ENCODE measurements around the gene THOP1.

The THOP1 gene

DNA sequence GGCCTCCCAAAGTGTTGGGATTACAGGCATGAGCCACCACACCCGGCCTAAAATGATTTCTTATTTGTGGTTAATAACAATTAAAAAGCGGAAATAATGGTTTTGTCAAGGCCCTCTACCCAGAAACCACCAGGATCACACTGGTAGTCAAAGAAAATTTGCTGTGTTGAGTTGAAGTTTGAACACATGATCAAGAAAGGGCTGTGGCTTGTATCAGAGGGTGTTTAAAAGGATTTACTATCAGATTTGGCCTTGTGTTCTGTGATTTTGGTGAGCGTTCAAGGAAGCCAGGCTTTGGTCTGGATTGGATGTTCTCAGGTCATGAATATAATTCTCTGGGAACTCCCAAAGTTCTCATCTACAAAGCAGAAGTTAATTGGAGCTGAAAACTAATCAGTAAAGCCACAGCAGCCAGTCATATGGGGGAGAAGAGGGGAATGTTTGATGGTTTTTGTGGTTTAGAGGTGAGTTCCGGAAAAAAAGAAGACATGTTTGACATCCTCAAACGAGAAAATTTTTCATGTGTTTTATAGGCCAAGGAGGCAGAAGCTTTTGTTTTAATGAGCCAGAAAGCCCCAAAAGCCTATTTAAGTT, 71.3 kb downstream of the THOP1 start:
- no peak for DNase-seq

DNA sequence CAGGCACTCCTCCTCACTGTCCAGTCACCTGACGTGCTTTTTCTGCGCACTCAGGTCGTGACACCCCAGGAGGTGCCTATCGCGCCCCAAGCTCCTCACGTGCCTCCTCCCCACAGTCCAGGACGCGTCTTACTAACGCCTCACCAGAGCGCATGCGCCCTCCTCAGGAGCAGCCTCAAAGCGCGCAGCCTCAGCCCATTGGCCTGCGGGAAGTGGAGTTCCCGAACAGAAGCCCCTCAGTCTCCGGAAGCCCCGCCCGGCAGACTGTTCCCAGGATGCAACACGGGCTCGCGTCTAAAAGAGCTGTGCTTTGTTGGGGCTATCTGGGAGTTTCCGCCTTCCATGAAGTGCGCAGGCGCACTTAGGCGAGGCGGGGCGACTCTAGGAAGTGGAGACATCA, 73.6 kb downstream of the THOP1 start:
- DNase-seq, result no peak

GRCh38 chr19:2863816-2864215, 78.5 kb downstream of the THOP1 start:
- DNase-seq, result no peak
